Measurements from ENCODE around the gene RRBP1.

The RRBP1 gene

DNA sequence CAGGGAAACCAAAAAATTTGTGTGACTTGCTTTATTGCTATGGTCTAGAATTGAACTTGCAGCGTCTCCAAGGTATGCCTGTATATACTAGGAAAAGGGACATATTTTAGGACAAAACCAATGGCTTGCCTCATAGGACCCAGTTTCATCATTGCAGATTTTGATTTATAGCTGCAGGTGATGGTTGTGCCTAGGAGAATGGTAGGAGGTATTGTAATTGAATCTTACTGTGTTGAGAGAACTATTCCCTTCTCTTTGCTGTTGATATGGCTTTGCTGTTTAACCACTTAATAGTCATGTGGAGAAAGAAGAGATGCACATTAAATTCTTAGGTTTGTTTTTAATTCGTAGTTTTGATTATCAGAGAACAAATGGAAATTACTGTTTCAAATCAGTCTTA, 95.8 kb downstream of the RRBP1 start:
- H3K4me3 ChIP-seq (ENCODE audit: control insufficient read depth, low read depth, low read length): no peak overlapping the region
- no peak for TF ChIP-seq CTCF (conservative IDR thresholded peaks at IDR 0.05; ENCODE audit: control insufficient read depth, insufficient read depth, low read depth, low read length)
- DNase-seq (ENCODE audit: low read depth): no peak

- no peak overlapping the region for H3K4me3 ChIP-seq (ENCODE audit: control insufficient read depth, low read depth, low read length)
- DNase-seq (ENCODE audit: low read depth): no peak
Measured at GRCh38 chr20:17584689-17585088, 97.4 kb downstream of the RRBP1 start.

DNA sequence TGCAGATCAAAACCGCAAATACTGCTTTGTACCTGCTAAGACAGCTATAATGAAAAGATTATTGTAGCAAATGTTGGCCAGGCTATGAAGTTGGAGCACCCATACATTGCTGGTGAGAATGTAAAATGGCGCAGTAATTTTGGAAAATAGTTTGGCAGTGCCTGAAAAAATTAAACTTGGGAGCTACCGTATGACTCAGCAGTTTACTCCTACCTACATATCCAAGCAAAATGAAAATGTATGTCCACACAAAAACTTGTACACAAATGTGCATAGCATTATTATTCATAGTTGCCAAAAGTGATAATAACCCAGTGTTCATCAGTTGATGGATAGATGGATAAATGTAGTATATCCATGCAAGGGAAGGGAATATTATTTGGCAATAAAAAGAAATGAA, 98.9 kb downstream of the RRBP1 start:
- no peak for DNase-seq (ENCODE audit: low read depth)
- no peak overlapping the region for H3K4me3 ChIP-seq (ENCODE audit: control insufficient read depth, low read depth, low read length)
- TF ChIP-seq CTCF (conservative IDR thresholded peaks at IDR 0.05; ENCODE audit: control insufficient read depth, insufficient read depth, low read depth, low read length): no peak

More at GRCh38 chr20:17584689-17585088, 97.4 kb downstream of the RRBP1 start:
- no peak for TF ChIP-seq CTCF (conservative IDR thresholded peaks at IDR 0.05; ENCODE audit: control insufficient read depth, insufficient read depth, low read depth, low read length)

- no peak for TF ChIP-seq CTCF (conservative IDR thresholded peaks at IDR 0.05; ENCODE audit: control insufficient read depth, insufficient read depth, low read depth, low read length)
- no peak overlapping the region for H3K4me3 ChIP-seq (ENCODE audit: control insufficient read depth, low read depth, low read length)
- DNase-seq (ENCODE audit: low read depth): no peak
Measured at GRCh38 chr20:17580895-17581294, 101.1 kb downstream of the RRBP1 start.

GRCh38 chr20:17579369-17580039, 102.5 kb downstream of the RRBP1 start:
- peak; percentile 39 for DNase-seq (ENCODE audit: low read depth)
- H3K4me3 ChIP-seq (ENCODE audit: control insufficient read depth, low read depth, low read length): no peak overlapping the region
- no peak for TF ChIP-seq CTCF (conservative IDR thresholded peaks at IDR 0.05; ENCODE audit: control insufficient read depth, insufficient read depth, low read depth, low read length)

DNA sequence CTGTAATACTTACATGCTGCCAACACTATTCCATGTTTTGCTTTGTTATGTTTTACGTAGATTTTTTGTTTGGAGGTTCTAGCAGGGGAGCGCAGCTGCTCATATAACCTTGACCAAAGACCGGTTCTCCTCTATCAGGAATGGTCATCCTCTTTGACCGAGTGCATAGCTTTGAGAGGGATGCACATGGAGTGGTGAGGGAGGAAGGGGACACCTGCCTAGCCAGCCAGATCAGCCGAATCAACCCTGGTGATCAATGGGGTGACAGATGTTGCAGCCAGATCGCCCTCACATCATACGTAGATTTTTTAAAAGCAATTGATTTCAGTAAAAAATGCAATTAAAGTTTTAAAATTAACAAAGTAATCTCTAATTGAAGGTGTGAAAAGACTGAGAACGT, 105.8 kb downstream of the RRBP1 start:
- TF ChIP-seq CTCF (conservative IDR thresholded peaks at IDR 0.05; ENCODE audit: control insufficient read depth, insufficient read depth, low read depth, low read length): no peak
- DNase-seq (ENCODE audit: low read depth): no peak
- no peak overlapping the region for H3K4me3 ChIP-seq (ENCODE audit: control insufficient read depth, low read depth, low read length)

- no peak for TF ChIP-seq CTCF (conservative IDR thresholded peaks at IDR 0.05; ENCODE audit: control insufficient read depth, insufficient read depth, low read depth, low read length)
- no peak for DNase-seq (ENCODE audit: low read depth)
- no peak overlapping the region for H3K4me3 ChIP-seq (ENCODE audit: control insufficient read depth, low read depth, low read length)
Measured at GRCh38 chr20:17573463-17573862, 108.6 kb downstream of the RRBP1 start.

Data from fibroblast of mammary gland (primary cell).